Effector memory CD8-positive, alpha-beta T cell (primary cell): Measurements from ENCODE around the gene MRPL30.
"Not testable (repeated sequence)": the region's sequence is repeated elsewhere in the genome, so short reads cannot be mapped to it uniquely, and the experiment has no call there.

ENCODE experiments used
- ATAC-seq: fragments of 150-1000 bp; cut with Tn5 transposase; replicated peaks from 2 replicates; pipeline ENCODE4 v1.10.0; 2021; ENCODE audit warnings: mild to moderate bottlenecking, moderate library complexity
- DNase-seq, 3 experiments: peaks; one replicate each; pipeline ENCODE4 v3.0.0; 2021
- H3K27ac Mint-ChIP-seq, 2 donors: one replicate each; pipeline ENCODE4 v1.8.0; 2022; ENCODE audit warnings: mild to moderate bottlenecking in 2 of 2, mixed read lengths in 2 of 2, moderate library complexity in 2 of 2
- H3K27me3 Mint-ChIP-seq, 2 donors: one replicate each; pipeline ENCODE4 v1.8.0; 2022; ENCODE audit warnings: mixed read lengths in 2 of 2
- H3K36me3 Mint-ChIP-seq: one replicate; pipeline ENCODE4 v1.8.0; 2022; ENCODE audit warnings: mild to moderate bottlenecking, moderate library complexity, mixed read lengths; ENCODE audit not compliant: insufficient read depth
- H3K4me1 Mint-ChIP-seq, 2 donors: one replicate each; pipeline ENCODE4 v1.8.0; 2022; ENCODE audit warnings: low read depth in 2 of 2, mixed read lengths in 2 of 2
- H3K4me3 Mint-ChIP-seq, 2 donors: one replicate each; pipeline ENCODE4 v1.8.0; 2022; ENCODE audit warnings: mild to moderate bottlenecking in 2 of 2, mixed read lengths in 2 of 2, moderate library complexity in 2 of 2
- H3K9me3 Mint-ChIP-seq, 2 donors: one replicate each; pipeline ENCODE4 v1.8.0; 2022; ENCODE audit warnings: mixed read lengths in 2 of 2

Gene MRPL30

GRCh38 chr2:99158599-99158998, 22.4 kb upstream of the MRPL30 start:
- Mint-ChIP-seq H3K4me3 (no peak overlapping the region), H3K27ac (no peak overlapping the region), H3K27me3 (no peaks in the 10 kb centered on the region), H3K9me3 (no peaks in the 10 kb centered on the region), H3K36me3 (peaks cover 42% of the 10 kb centered on the region), H3K4me1 (peaks cover 28 to 44% of the 10 kb centered on the region in 2 donors)
- no peak for ATAC-seq
- no peak for DNase-seq

GRCh38 chr2:99159594-99159993, 21.4 kb upstream of the MRPL30 start:
- H3K36me3 Mint-ChIP-seq: peaks cover 39% of the 10 kb centered on the region
- peaks cover 20 to 40% of the 10 kb centered on the region in 2 donors for H3K4me1 Mint-ChIP-seq
- peak overlapping the region; percentile 42 to 59 for H3K27ac Mint-ChIP-seq
- DNase-seq (no peak), ATAC-seq (no peak)
- H3K27me3 Mint-ChIP-seq: no peaks in the 10 kb centered on the region
- H3K9me3 Mint-ChIP-seq: no peaks in the 10 kb centered on the region
- no peak overlapping the region for H3K4me3 Mint-ChIP-seq

GRCh38 chr2:99166218-99166617, 14.8 kb upstream of the MRPL30 start:
- peak overlapping the region in 1 of 2 donors; percentile 74 for H3K27ac Mint-ChIP-seq
- H3K9me3 Mint-ChIP-seq: no peaks in the 10 kb centered on the region
- no peaks in the 10 kb centered on the region for H3K27me3 Mint-ChIP-seq
- H3K36me3 Mint-ChIP-seq: peaks cover 35% of the 10 kb centered on the region
- H3K4me1 Mint-ChIP-seq: peaks cover 3 to 17% of the 10 kb centered on the region in 2 donors
- DNase-seq (no peak), ATAC-seq (no peak)
- no peak overlapping the region for H3K4me3 Mint-ChIP-seq

GRCh38 chr2:99169534-99169933, 11.4 kb upstream of the MRPL30 start:
- H3K27ac Mint-ChIP-seq: peak overlapping the region in 1 of 2 donors; percentile 72
- ATAC-seq (no peak), DNase-seq (no peak)
- H3K4me1 Mint-ChIP-seq: peaks cover 3 to 21% of the 10 kb centered on the region in 2 donors
- H3K36me3 Mint-ChIP-seq: peaks cover 58% of the 10 kb centered on the region
- no peaks in the 10 kb centered on the region for H3K27me3 Mint-ChIP-seq
- no peaks in the 10 kb centered on the region for H3K9me3 Mint-ChIP-seq
- H3K4me3 Mint-ChIP-seq: no peak overlapping the region

GRCh38 chr2:99171377-99172140, 9.4 kb upstream of the MRPL30 start:
- Mint-ChIP-seq H3K4me3 (no peak overlapping the region), H3K36me3 (peaks cover 74% of the 10 kb centered on the region), H3K9me3 (no peaks in the 10 kb centered on the region), H3K4me1 (peaks cover 12 to 26% of the 10 kb centered on the region in 2 donors), H3K27me3 (no peaks in the 10 kb centered on the region), H3K27ac (peak overlapping the region; percentile 59 to 60)
- no peak for ATAC-seq
- DNase-seq: no peak

GRCh38 chr2:99181624-99182000, 628 bp downstream of the MRPL30 start:
- peak overlapping the region; percentile 96 to 97 for H3K27ac Mint-ChIP-seq
- H3K9me3 Mint-ChIP-seq: no peaks in the 10 kb centered on the region
- peaks cover 36 to 51% of the 10 kb centered on the region in 2 donors for H3K4me1 Mint-ChIP-seq
- H3K36me3 Mint-ChIP-seq: peaks cover 20% of the 10 kb centered on the region
- H3K27me3 Mint-ChIP-seq: no peaks in the 10 kb centered on the region
- peak overlapping the region; percentile 95 to 98 for H3K4me3 Mint-ChIP-seq
- DNase-seq (no peak), ATAC-seq (no peak)

GRCh38 chr2:99183025-99183424, 2.0 kb downstream of the MRPL30 start:
- DNase-seq: no peak
- Mint-ChIP-seq H3K36me3 (peaks cover 31% of the 10 kb centered on the region), H3K9me3 (no peaks in the 10 kb centered on the region), H3K4me3 (peak overlapping the region; percentile 1 to 95), H3K4me1 (peaks cover 31 to 46% of the 10 kb centered on the region in 2 donors), H3K27ac (peak overlapping the region; percentile 14 to 47), H3K27me3 (no peaks in the 10 kb centered on the region)
- ATAC-seq: no peak

- ATAC-seq: no peak
- Mint-ChIP-seq H3K36me3 (peaks cover 37% of the 10 kb centered on the region), H3K27ac (no peak overlapping the region), H3K27me3 (no peaks in the 10 kb centered on the region), H3K4me3 (no peak overlapping the region), H3K9me3 (no peaks in the 10 kb centered on the region), H3K4me1 (peaks cover 21 to 35% of the 10 kb centered on the region in 2 donors)
- no peak for DNase-seq
These were observed 3.8 kb downstream of the MRPL30 start for GRCh38 chr2:99184811-99185210.

GRCh38 chr2:99187011-99187410, 6.0 kb downstream of the MRPL30 start:
- Mint-ChIP-seq H3K4me1 (peaks cover 8 to 37% of the 10 kb centered on the region in 2 donors), H3K4me3 (no peak overlapping the region), H3K9me3 (no peaks in the 10 kb centered on the region), H3K36me3 (peaks cover 36% of the 10 kb centered on the region), H3K27me3 (no peaks in the 10 kb centered on the region), H3K27ac (peak overlapping the region in 1 of 2 donors; percentile 57)
- ATAC-seq (no peak), DNase-seq (no peak)

- no peaks in the 10 kb centered on the region for H3K27me3 Mint-ChIP-seq
- no peaks in the 10 kb centered on the region for H3K9me3 Mint-ChIP-seq
- peaks cover 41% of the 10 kb centered on the region for H3K36me3 Mint-ChIP-seq
- ATAC-seq (no peak), DNase-seq (no peak)
- peaks cover 4 to 32% of the 10 kb centered on the region in 2 donors for H3K4me1 Mint-ChIP-seq
- no peak overlapping the region for H3K27ac Mint-ChIP-seq
- H3K4me3 Mint-ChIP-seq: no peak overlapping the region
These were observed 7.4 kb downstream of the MRPL30 start for GRCh38 chr2:99188357-99188756.

- Mint-ChIP-seq H3K9me3 (no peaks in the 10 kb centered on the region), H3K4me1 (peaks cover 0 to 17% of the 10 kb centered on the region in 2 donors), H3K27ac (peak overlapping the region in 1 of 2 donors; percentile 25), H3K4me3 (no peak overlapping the region), H3K27me3 (no peaks in the 10 kb centered on the region), H3K36me3 (peaks cover 55% of the 10 kb centered on the region)
- ATAC-seq (no peak), DNase-seq (no peak)
These were observed 9.6 kb downstream of the MRPL30 start for GRCh38 chr2:99190548-99190947.

GRCh38 chr2:99192364-99192763, 11.4 kb downstream of the MRPL30 start:
- peaks cover 0 to 13% of the 10 kb centered on the region in 2 donors for H3K4me1 Mint-ChIP-seq
- H3K9me3 Mint-ChIP-seq, H3K27me3 Mint-ChIP-seq, DNase-seq, H3K4me3 Mint-ChIP-seq, ATAC-seq: not testable (repeated sequence)
- peak overlapping the region in 1 of 2 donors; percentile 39 for H3K27ac Mint-ChIP-seq
- peaks cover 62% of the 10 kb centered on the region for H3K36me3 Mint-ChIP-seq

GRCh38 chr2:99198103-99198841, 17.3 kb downstream of the MRPL30 start:
- H3K9me3 Mint-ChIP-seq: no peaks in the 10 kb centered on the region
- H3K36me3 Mint-ChIP-seq: peaks cover 37% of the 10 kb centered on the region
- DNase-seq (no peak), ATAC-seq (no peak)
- no peak overlapping the region for H3K4me3 Mint-ChIP-seq
- H3K27ac Mint-ChIP-seq: peak overlapping the region in 1 of 2 donors; percentile 25
- H3K27me3 Mint-ChIP-seq: no peaks in the 10 kb centered on the region
- peaks cover 0 to 3% of the 10 kb centered on the region in 2 donors for H3K4me1 Mint-ChIP-seq
